Keratinocyte (primary cell): ENCODE results near the gene ACVR1B.

Experiments
- EZH2 ChIP-seq: IDR thresholded peaks from one replicate; pipeline ENCODE4 v1.6.1; 2012; ENCODE audit warnings: inconsistent platforms, mild to moderate bottlenecking, low read length, moderate library complexity
- TF ChIP-seq, protein P1 (sequence below), 3 experiments: IDR thresholded peaks in 1 of 3; conservative IDR thresholded peaks in 1 of 3; optimal IDR thresholded peaks in 1 of 3; 2 replicates in 2 of 3; 3 replicates in 1 of 3; pipeline versions ENCODE3 to v1.5.1; 2011; ENCODE audit warnings: low read length in 3 of 3, mild to moderate bottlenecking in 3 of 3, moderate library complexity in 2 of 3, control low read depth in 1 of 3, inconsistent platforms in 1 of 3; ENCODE audit not compliant: insufficient read depth in 2 of 3; ENCODE audit errors: extremely low read depth in 1 of 3

DNA sequence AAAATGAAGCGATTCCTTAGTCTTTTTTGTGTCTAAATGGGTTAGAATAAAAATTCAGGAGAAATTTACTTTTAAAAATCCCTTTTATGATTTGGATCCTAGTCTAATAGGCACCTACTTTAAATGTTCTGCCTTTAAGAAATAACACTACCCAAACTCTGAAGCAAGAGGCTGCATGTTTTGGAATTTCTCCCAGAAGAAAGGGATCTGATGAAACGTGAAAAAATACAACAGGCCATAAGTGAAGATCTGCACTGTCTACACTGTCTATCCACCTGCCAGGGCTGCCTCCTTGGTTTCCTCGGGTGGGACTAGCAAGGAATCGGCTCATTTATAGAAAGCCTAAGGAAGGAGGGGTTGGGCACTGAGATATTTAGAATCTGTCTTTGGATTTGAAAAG, 22.1 kb downstream of the ACVR1B start:
- TF ChIP-seq, protein P1, sequence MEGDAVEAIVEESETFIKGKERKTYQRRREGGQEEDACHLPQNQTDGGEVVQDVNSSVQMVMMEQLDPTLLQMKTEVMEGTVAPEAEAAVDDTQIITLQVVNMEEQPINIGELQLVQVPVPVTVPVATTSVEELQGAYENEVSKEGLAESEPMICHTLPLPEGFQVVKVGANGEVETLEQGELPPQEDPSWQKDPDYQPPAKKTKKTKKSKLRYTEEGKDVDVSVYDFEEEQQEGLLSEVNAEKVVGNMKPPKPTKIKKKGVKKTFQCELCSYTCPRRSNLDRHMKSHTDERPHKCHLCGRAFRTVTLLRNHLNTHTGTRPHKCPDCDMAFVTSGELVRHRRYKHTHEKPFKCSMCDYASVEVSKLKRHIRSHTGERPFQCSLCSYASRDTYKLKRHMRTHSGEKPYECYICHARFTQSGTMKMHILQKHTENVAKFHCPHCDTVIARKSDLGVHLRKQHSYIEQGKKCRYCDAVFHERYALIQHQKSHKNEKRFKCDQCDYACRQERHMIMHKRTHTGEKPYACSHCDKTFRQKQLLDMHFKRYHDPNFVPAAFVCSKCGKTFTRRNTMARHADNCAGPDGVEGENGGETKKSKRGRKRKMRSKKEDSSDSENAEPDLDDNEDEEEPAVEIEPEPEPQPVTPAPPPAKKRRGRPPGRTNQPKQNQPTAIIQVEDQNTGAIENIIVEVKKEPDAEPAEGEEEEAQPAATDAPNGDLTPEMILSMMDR (optimal IDR thresholded peaks at IDR 0.05 in 1 of 3, IDR thresholded peaks at IDR 0.05 in 1 of 3, conservative IDR thresholded peaks at IDR 0.05 in 1 of 3; ENCODE audit: extremely low read depth in 1 of 3, insufficient read depth in 2 of 3, low read length in 3 of 3), result no peak
- TF ChIP-seq EZH2, result no peak
